K562 (cell line): ENCODE measurements around the gene DYRK1B. TPM values are rescaled to one million over a fixed set of nuclear protein-coding genes. Genes with fewer than 3 reads are reported as not detected.

Experiments
- ATAC-seq: fragments of 200-7000 bp; cut with Tn5 transposase; 3 replicates; pipeline ENCODE4 v1.9.1; 2020; ENCODE audit warnings: moderate library complexity
- BruUV-seq: library from RNA; stranded (reverse); fragments of 400-500 nt; replicated peaks from 2 replicates; lab custom pipeline; 2021; lab: Mats Ljungman, UMichigan
- CTCF ChIA-PET: fragments of 300-600 bp; formaldehyde crosslinking; extraction: SDS; loops from one replicate; lab custom pipeline; 2021; ENCODE audit warnings: low intra/inter-chr PET ratio; lab: Yijun Ruan, JAX
- POLR2A ChIA-PET: fragments of 300-600, 350-650 bp; sonication (Branson Sonifier 250); formaldehyde crosslinking; extraction: SDS; loops from one replicate; lab custom pipeline; 2021; ENCODE audit warnings: antibody characterized with exemption, inconsistent platforms; lab: Yijun Ruan, JAX
- DNase-seq, 4 experiments: peaks; one replicate each; pipeline versions ENCODE4 v3.0.0 to v3.0.0-alpha.2; 2011 to 2018; ENCODE audit warnings: low spot score in 3 of 4, mixed read lengths in 3 of 4; ENCODE audit errors: extremely low read depth in 1 of 4
- FAIRE-seq: peaks from 2 replicates; lab custom pipeline; 2011; peaks lifted over from hg19 to GRCh38; lab: Jason Lieb, UNC
- H2AFZ ChIP-seq: 2 replicates; pipeline ENCODE4 v1.6.0; 2011; ENCODE audit warnings: low read depth, low read length, control low read depth, inconsistent platforms
- H3K27ac ChIP-seq: fragments of 200-600 bp; 3 replicates; pipeline ENCODE4 v1.8.0; 2011; ENCODE audit warnings: low read depth, mild to moderate bottlenecking, control low read depth, inconsistent platforms, low read length, moderate library complexity, mixed read lengths; ENCODE audit errors: extremely low read depth
- H3K27me3 ChIP-seq, 2 experiments: fragments of 300-600 bp in 1 of 2; 2 replicates in 1 of 2; 3 replicates in 1 of 2; pipeline versions ENCODE4 v1.6.0 to v1.8.0; 2011; ENCODE audit warnings: inconsistent platforms in 2 of 2, low read length in 2 of 2, mild to moderate bottlenecking in 1 of 2, mixed read lengths in 1 of 2, moderate library complexity in 1 of 2; ENCODE audit not compliant: control insufficient read depth in 2 of 2, insufficient read depth in 2 of 2
- H3K36me3 ChIP-seq: fragments of 300-600 bp; 3 replicates; pipeline ENCODE4 v1.8.0; 2011; ENCODE audit warnings: mild to moderate bottlenecking, low read length, inconsistent platforms; ENCODE audit not compliant: control insufficient read depth, insufficient read depth
- H3K4me1 ChIP-seq, 2 experiments: fragments of 200-600 bp in 1 of 2; replicated peaks in 1 of 2; 2 replicates in 1 of 2; 3 replicates in 1 of 2; pipeline versions ENCODE4 v1.5.1 to v1.8.0; 2011; ENCODE audit warnings: inconsistent platforms in 2 of 2, low read length in 2 of 2, mild to moderate bottlenecking in 1 of 2, mixed read lengths in 1 of 2, moderate library complexity in 1 of 2; ENCODE audit not compliant: control insufficient read depth in 2 of 2, insufficient read depth in 2 of 2
- H3K4me2 ChIP-seq: 2 replicates; pipeline ENCODE4 v1.6.1; 2011; ENCODE audit warnings: low read length, control low read depth, inconsistent platforms, mixed read lengths; ENCODE audit not compliant: insufficient read depth
- H3K4me3 ChIP-seq: fragments of 200-600 bp; sonication (generic), shearing (Covaris generic); 2 replicates; pipeline ENCODE4 v1.5.1; 2016; ENCODE audit warnings: control low read depth, inconsistent platforms
- H3K79me2 ChIP-seq: fragments of 200-600 bp; 3 replicates; pipeline ENCODE4 v1.8.0; 2011; ENCODE audit warnings: low read length, inconsistent platforms; ENCODE audit not compliant: control insufficient read depth, insufficient read depth
- H3K9ac ChIP-seq, 2 experiments: 2 replicates each; pipeline versions ENCODE4 v1.6.0 to v1.6.1; 2011; ENCODE audit warnings: low read depth in 2 of 2, low read length in 2 of 2, control low read depth in 1 of 2, inconsistent platforms in 1 of 2, mild to moderate bottlenecking in 1 of 2, mixed read lengths in 1 of 2; ENCODE audit not compliant: insufficient read depth in 1 of 2
- H3K9me1 ChIP-seq: one replicate; pipeline ENCODE4 v1.6.0; 2011; ENCODE audit warnings: inconsistent platforms, mild to moderate bottlenecking, low read length, moderate library complexity; ENCODE audit not compliant: control insufficient read depth, insufficient read depth
- H3K9me3 ChIP-seq: replicated peaks from 2 replicates; pipeline ENCODE4 v1.5.1; 2011; ENCODE audit warnings: low read depth, low read length, inconsistent platforms; ENCODE audit not compliant: control insufficient read depth, insufficient read depth
- H4K20me1 ChIP-seq: replicated peaks from 2 replicates; pipeline ENCODE4 v1.6.1; 2011; ENCODE audit warnings: low read length, inconsistent platforms, mixed read lengths; ENCODE audit not compliant: control insufficient read depth, insufficient read depth
- DPF2 ChIP-seq: fragments of 450-650 bp; IDR thresholded peaks from 2 replicates; pipeline ENCODE4 v1.6.1; 2016
- EP300 ChIP-seq: IDR thresholded peaks from 2 replicates; pipeline ENCODE4 v1.6.1; 2012; ENCODE audit warnings: low read length, improper control_type of control experiment
- FOXK1 ChIP-seq: sonication (generic); formaldehyde crosslinking; IDR thresholded peaks from 2 replicates; pipeline ENCODE4 v1.8.0; 2022; ENCODE audit warnings: missing genetic modification reagents, mild to moderate bottlenecking, borderline replicate concordance
- FOXM1 ChIP-seq, 2 experiments: fragments of 450-650 bp in 1 of 2; sonication (generic) in 1 of 2; formaldehyde crosslinking in 1 of 2; IDR thresholded peaks; 2 replicates each; pipeline versions ENCODE4 v1.6.1 to v1.9.0; 2017 to 2022; ENCODE audit warnings: low read depth in 2 of 2, mild to moderate bottlenecking in 2 of 2, missing genetic modification reagents in 1 of 2, moderate library complexity in 1 of 2
- FOXP1 ChIP-seq: sonication (generic); formaldehyde crosslinking; IDR thresholded peaks from 2 replicates; pipeline ENCODE4 v1.8.0; 2022; ENCODE audit warnings: mild to moderate bottlenecking, missing genetic modification reagents
- GABPB1 ChIP-seq: sonication (generic); formaldehyde crosslinking; IDR thresholded peaks from 2 replicates; pipeline ENCODE4 v1.8.0; 2022; ENCODE audit warnings: mild to moderate bottlenecking, missing genetic modification reagents
- GATAD2B ChIP-seq: fragments of 450-650 bp; IDR thresholded peaks from 2 replicates; pipeline ENCODE4 v1.6.1; 2017; ENCODE audit warnings: mild to moderate bottlenecking, borderline replicate concordance
- HNRNPLL ChIP-seq: fragments of 200-400 bp; formaldehyde crosslinking; IDR thresholded peaks from 2 replicates; pipeline ENCODE4 v1.6.1; 2017; ENCODE audit warnings: low read length, low read depth, mild to moderate bottlenecking; ENCODE audit not compliant: poor library complexity, severe bottlenecking
- MAX ChIP-seq: sonication (generic); formaldehyde crosslinking; IDR thresholded peaks from 2 replicates; pipeline ENCODE4 v1.9.0; 2022; ENCODE audit warnings: mild to moderate bottlenecking, missing genetic modification reagents
- MCM3 ChIP-seq: fragments of 450-650 bp; IDR thresholded peaks from 2 replicates; pipeline ENCODE4 v1.6.1; 2016
- MCM5 ChIP-seq: fragments of 450-650 bp; IDR thresholded peaks from 2 replicates; pipeline ENCODE4 v1.6.1; 2016; ENCODE audit warnings: low read depth
- NFE2 ChIP-seq: IDR thresholded peaks from 2 replicates; pipeline ENCODE4 v1.6.1; 2014; ENCODE audit warnings: antibody characterized with exemption, low read depth
- NUFIP1 ChIP-seq: fragments of 450-650 bp; IDR thresholded peaks from 2 replicates; pipeline ENCODE4 v1.6.1; 2018; ENCODE audit not compliant: partially characterized antibody
- PHB ChIP-seq: fragments of 250-450 bp; sonication (Bioruptor Pico); IDR thresholded peaks from 2 replicates; pipeline ENCODE4 v1.5.0; 2021
- PHF21A ChIP-seq: fragments of 450-650 bp; IDR thresholded peaks from 2 replicates; pipeline ENCODE4 v1.6.1; 2017; ENCODE audit warnings: low read depth, borderline replicate concordance
- TAL1 ChIP-seq: fragments of 450-650 bp; IDR thresholded peaks from 2 replicates; pipeline ENCODE4 v1.6.1; 2016; ENCODE audit warnings: mild to moderate bottlenecking
- TRIM24 ChIP-seq, 2 experiments: fragments of 450-650 bp; IDR thresholded peaks; 2 replicates each; pipeline ENCODE4 v1.6.1; 2016
- ZNF280B ChIP-seq: fragments of 250-450 bp; sonication (Bioruptor Pico); IDR thresholded peaks from 2 replicates; pipeline ENCODE4 v1.5.1; 2021; ENCODE audit warnings: mild to moderate bottlenecking
- ZNF592 ChIP-seq: fragments of 450-650 bp; IDR thresholded peaks from 2 replicates; pipeline ENCODE4 v1.6.1; 2017; ENCODE audit warnings: antibody characterized with exemption, mild to moderate bottlenecking
- WGBS: fragments of 100-300 bp; shearing (Covaris generic); methylation state at CpG from one replicate; pipeline ENCODE4 v1.1.6; 2016; ENCODE audit warnings: low coverage, mixed read lengths; ENCODE audit not compliant: insufficient coverage; ENCODE audit errors: missing lambda C conversion rate; 5-methylcytosine and 5-hydroxymethylcytosine counted together
- in situ Hi-C: fragments of 300-500 bp; cut with MboI; formaldehyde crosslinking; loops from 4 replicates; pipeline ENCODE4 v1.15.0; 2018; ENCODE audit warnings: inconsistent platforms, mixed read lengths
- intact Hi-C: fragments of 100-400 bp; cut with micrococcal nuclease; formaldehyde crosslinking; loops from 2 replicates; pipeline ENCODE4 v1.14.2; 2022
- polyA plus RNA-seq, 8 experiments: library from polyadenylated mRNA; depleted of rRNA in 4 of 8; stranded (reverse) in 5 of 8; unstranded in 3 of 8; fragments of >200 nt; fragmentation: Nextera tagmentation in 2 of 8; fragmentation: Illumina TruSeq in 1 of 8; extraction: Ambion mirVana in 2 of 8; extraction: Trizol in 1 of 8; gene quantifications; 2 replicates each; pipeline versions ENCODE4 v1.2.1 to v1.2.3, GENCODE V29; 2011 to 2014; ENCODE audit warnings: inconsistent platforms in 1 of 8, missing spikeins in 1 of 8
- total RNA-seq, 7 experiments: library from RNA; depleted of rRNA in 6 of 7; stranded (reverse); fragments of >200 nt in 6 of 7; fragmentation: Illumina TruSeq in 2 of 7; extraction: Trizol in 2 of 7; gene quantifications; 2 replicates each; pipeline versions ENCODE4 v1.2.1 to v1.2.3, GENCODE V29; 2011 to 2021; ENCODE audit warnings: low replicate concordance in 1 of 7

The DYRK1B gene
- total and polyA plus RNA-seq, 9 of the 15 experiments (the other 6 are each of a cell fraction or from before 2014, with no cell fraction given): 0.91 to 5.2 (median 1.5) TPM; not detected in 2

DNA sequence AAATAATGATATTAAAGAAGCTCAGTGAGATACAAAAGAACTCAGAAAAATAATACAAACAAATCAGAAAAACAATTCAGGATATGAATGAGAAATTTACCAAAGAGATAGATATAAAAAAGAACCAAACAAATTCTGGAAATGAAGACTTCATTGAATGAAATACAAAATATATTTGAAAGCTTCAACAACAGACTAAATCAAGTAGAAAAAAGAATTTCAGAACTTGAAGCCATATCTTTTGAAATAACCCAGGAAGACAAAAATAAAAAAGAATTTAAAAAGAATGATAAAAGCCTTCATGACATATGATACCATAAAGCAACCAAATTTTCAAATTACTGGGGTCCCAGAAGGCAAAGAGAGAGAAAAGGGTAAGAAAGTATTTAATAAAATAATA is 45.7 kb downstream of the DYRK1B start (continued):
- TF ChIP-seq TAL1 (no peak), MAX (CRISPR knock-in tag) (no peak), MCM5 (no peak), TRIM24 (IDR thresholded peaks at IDR 0.05) (0 out of 4 replicates have a peak, but pooled peaks of 1 of the 2 experiments have one; percentile 21), ZNF280B (CRISPR knock-in tag) (0 out of 2 replicates have a peak, but pooled peaks have one; percentile 26), GATAD2B (no peak)

DNA sequence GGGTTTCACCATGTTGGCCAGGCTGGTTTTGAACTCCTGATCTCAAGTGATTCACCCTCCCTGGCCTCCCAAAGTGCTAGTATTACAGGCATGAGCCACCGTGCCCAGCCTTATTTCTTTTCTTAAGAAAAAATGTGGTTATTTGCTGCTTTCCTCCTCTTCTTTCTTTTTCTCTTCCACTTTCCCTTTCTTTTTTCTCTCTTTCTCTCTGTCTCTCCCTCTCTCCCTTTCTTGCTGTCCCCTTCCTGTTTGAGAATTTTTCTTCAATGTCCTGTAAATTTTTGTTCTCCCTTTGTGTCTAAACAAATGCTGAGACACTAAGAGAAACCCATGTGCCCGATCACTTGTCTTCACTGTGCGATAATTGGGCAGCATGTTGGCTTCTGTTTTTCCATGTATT is 53.1 kb downstream of the DYRK1B start:
- Histone ChIP-seq H3K9me1 (no peaks in the 10 kb centered on the region), H3K27ac (no peak overlapping the region), H3K4me2 (no peak overlapping the region), H3K27me3 (peaks cover 11 to 23% of the 10 kb centered on the region in 2 experiments), H3K4me1 (no peaks in the 10 kb centered on the region), H3K4me3 (no peak overlapping the region), H2AFZ (no peak overlapping the region), H3K36me3 (no peaks in the 10 kb centered on the region), H4K20me1 (no peaks in the 10 kb centered on the region), H3K79me2 (no peaks in the 10 kb centered on the region), H3K9me3 (no peaks in the 10 kb centered on the region), H3K9ac (no peak overlapping the region)
- CTCF ChIA-PET: no interaction called here
- intact Hi-C loops: no loop called here
- DNase-seq (no peak), ATAC-seq (no peak), FAIRE-seq (no peak)
- POLR2A ChIA-PET: no interaction called here
- no TSS peak for BruUV-seq
- in situ Hi-C loops: no loop called here
- WGBS: 0% methylated on average over 3 of the region's 3 CpGs
- TF ChIP-seq HNRNPLL (no peak), FOXK1 (CRISPR knock-in tag) (no peak), GABPB1 (CRISPR knock-in tag) (no peak), MCM3 (no peak), ZNF592 (no peak), PHB (CRISPR knock-in tag) (no peak), FOXM1 (IDR thresholded peaks at IDR 0.05; ENCODE audit: low read depth) (no peak), FOXM1 (CRISPR knock-in tag; IDR thresholded peaks at IDR 0.05; ENCODE audit: low read depth) (no peak), FOXP1 (CRISPR knock-in tag) (no peak), PHF21A (no peak), EP300 (no peak), NUFIP1 (no peak), NFE2 (no peak), DPF2 (no peak)
